ACC112 (cell line): ENCODE data around the gene SIK3.
"Not testable (repeated sequence)": the region's sequence is repeated elsewhere in the genome, so short reads cannot be mapped to it uniquely, and the experiment has no call there.

Experiments used
- H2AFZ ChIP-seq: fragments of 200-600 bp; sonication (generic); one replicate; pipeline ENCODE4 v1.6.0; 2017; ENCODE audit warnings: antibody characterized with exemption, low read length; ENCODE audit not compliant: unreplicated experiment
- H3K27ac ChIP-seq: fragments of 200-600 bp; sonication (generic); 2 replicates; pipeline ENCODE4 v1.5.1; 2014; ENCODE audit warnings: low read depth, mild to moderate bottlenecking, antibody characterized with exemption, low read length, moderate library complexity
- H3K27me3 ChIP-seq: fragments of 200-600 bp; sonication (generic); 2 replicates; pipeline ENCODE4 v1.6.1; 2014; ENCODE audit warnings: mild to moderate bottlenecking, antibody characterized with exemption, low read length, moderate library complexity, mixed read lengths; ENCODE audit not compliant: insufficient read depth
- H3K36me3 ChIP-seq: fragments of 200-600 bp; sonication (generic); 2 replicates; pipeline ENCODE4 v1.6.1; 2016; ENCODE audit warnings: mild to moderate bottlenecking, antibody characterized with exemption, low read length, moderate library complexity, mixed read lengths; ENCODE audit not compliant: insufficient read depth
- H3K4me1 ChIP-seq: fragments of 200-600 bp; sonication (generic); one replicate; pipeline ENCODE4 v1.6.1; 2016; ENCODE audit warnings: low read length, mixed read lengths; ENCODE audit not compliant: insufficient read depth, unreplicated experiment, control insufficient read depth
- H3K4me3 ChIP-seq: fragments of 200-600 bp; sonication (generic); 2 replicates; pipeline ENCODE4 v1.5.1; 2014; ENCODE audit warnings: mild to moderate bottlenecking, low read depth, low read length
- H3K79me2 ChIP-seq: fragments of 200-600 bp; sonication (generic); one replicate; pipeline ENCODE4 v1.6.0; 2016; ENCODE audit warnings: low read length; ENCODE audit not compliant: control insufficient read depth, unreplicated experiment, insufficient read depth

Gene SIK3

DNA sequence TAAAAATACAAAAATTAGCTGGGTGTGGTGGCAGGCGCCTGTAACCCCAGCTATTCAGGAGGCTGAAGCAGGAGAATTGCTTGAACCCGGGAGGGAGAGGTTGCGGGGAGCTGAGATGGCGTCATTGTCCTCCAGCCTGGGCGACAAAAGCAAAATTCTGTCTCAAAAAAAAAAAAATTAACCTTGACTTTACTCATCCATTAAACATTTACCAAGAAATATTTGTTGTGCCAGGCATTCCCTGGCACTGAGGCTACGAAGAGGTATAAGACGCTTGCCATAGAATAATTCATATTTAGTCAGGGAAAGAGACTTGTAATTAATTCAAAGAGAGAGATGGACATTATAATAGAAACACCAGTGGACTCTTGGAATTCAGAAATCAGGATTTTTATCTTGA, 32.7 kb upstream of the SIK3 start:
- Histone ChIP-seq H3K36me3 (no peaks in the 10 kb centered on the region), H3K27me3 (peaks cover 18% of the 10 kb centered on the region), H3K79me2 (no peaks in the 10 kb centered on the region), H3K4me1 (no peaks in the 10 kb centered on the region), H2AFZ (no peak overlapping the region), H3K4me3 (no peak overlapping the region), H3K27ac (no peak overlapping the region)

DNA sequence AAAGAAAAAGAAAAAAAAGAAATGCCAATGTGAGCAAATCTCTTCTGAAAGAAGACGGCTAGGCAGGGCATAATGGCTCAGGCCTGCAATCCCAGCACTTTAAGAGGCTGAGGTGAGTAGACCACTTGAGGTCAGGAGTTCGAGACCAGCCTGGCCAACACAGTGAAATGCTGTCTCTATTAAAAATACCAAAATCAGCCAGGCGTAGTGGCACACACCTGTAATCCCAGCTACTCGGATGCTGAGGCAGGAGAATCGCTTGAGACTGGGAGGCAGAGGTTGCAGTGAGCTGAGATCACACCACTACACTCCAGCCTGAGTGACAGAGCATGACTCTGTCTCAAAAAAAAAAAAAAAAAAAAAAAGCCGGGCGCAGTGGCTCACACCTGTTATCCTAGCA, 32.2 kb upstream of the SIK3 start:
- H3K36me3 ChIP-seq, H3K4me1 ChIP-seq: not testable (repeated sequence)

DNA sequence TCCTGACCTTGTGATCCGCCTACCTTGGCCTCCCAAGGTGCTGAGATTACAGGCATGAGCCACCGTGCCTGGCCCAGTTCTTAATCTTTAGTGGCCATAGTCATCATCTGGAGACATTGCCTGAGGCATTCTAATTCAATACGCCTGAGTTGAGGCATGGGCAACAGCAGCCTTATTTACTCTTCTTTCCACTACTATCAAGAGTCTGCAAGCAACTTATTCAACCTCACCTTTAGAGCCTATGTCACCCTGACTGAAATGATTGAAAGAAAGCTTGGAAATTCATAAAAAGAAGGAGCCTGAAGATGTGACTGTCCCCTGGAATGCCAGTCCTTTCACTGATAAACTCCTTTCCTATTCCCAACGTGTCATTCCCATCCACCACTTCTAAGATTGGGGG, 30.1 kb upstream of the SIK3 start:
- Histone ChIP-seq H2AFZ (no peak overlapping the region), H3K27ac (no peak overlapping the region), H3K4me3 (no peak overlapping the region), H3K27me3 (peaks cover 24% of the 10 kb centered on the region), H3K79me2 (no peaks in the 10 kb centered on the region), H3K36me3 (no peaks in the 10 kb centered on the region), H3K4me1 (no peaks in the 10 kb centered on the region)

More for the DNA sequence above, 32.2 kb upstream of the SIK3 start:
- H3K4me3 ChIP-seq, H3K79me2 ChIP-seq, H2AFZ ChIP-seq, H3K27ac ChIP-seq: not testable (repeated sequence)
- H3K27me3 ChIP-seq: peaks cover 22% of the 10 kb centered on the region

DNA sequence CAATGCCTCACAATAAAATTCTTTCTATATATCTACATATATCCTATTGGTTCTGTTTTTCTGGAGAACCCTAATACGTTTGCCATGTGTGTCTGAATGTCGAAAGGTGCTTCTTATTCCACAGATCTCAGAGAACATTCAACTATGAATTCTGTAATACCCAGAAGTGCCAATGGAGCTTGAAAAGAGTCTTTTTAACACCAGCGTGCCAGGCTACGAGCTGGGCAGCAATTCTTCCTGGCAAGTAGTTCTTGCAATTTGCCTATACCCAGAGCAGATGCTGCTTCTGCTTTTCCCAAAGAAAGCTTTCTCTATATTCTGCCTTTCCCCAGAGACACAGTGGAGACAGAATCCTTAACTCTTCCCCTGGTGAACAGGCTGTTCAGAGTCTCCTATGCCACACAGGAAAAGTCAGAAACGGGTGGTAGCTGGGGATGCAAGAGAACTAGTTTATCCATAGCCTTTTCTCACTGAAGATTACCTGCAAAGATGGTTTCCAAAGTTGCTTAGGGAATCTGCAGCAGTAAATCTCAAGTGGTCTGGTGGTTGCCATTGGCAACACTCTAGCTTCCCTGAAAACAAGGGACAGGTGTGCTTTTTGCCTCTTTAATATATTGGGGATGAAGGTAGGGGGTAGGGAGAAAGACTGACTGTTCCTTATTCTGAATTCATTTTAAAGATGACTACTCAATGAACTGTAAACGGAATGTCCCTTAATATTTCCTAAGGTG, 29.1 kb upstream of the SIK3 start:
- no peaks in the 10 kb centered on the region for H3K79me2 ChIP-seq
- no peak overlapping the region for H2AFZ ChIP-seq

DNA sequence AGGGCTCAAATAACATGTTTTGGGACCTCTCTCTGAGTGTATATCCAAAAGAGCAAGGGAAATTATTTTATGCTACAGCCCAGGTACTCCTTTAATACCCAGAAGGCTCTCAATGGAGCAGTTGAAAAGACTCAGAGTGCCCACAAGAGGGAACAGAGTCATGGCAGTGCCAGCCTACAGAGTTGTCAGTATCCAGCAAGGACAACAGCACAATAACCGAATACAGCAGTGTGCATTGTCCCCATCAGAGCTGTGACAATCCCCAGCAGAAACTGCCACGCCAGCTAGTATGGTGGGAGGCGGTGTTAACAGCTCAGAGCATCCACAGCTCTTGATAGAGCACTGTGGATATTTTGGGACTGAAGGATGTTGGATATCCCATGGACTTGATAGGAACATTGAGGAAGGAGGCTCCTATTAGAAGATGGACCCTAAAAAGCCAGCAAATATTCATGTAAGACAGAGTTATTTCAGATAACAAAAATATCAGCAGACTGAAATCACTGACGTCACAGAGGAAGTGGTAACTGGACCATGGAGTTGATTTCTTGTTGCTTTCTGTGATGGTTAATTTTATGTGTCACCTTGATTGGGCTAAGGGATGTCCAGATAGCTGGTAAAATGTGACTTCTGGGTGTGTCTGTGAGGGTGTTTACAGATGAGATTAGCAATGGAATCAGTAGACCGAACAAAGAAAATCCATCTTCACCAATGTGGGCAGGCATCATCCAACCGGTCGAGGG, 28.2 kb upstream of the SIK3 start:
- H2AFZ ChIP-seq: no peak overlapping the region
- no peaks in the 10 kb centered on the region for H3K79me2 ChIP-seq
- no peaks in the 10 kb centered on the region for H3K4me1 ChIP-seq
- H3K36me3 ChIP-seq: no peaks in the 10 kb centered on the region
- H3K4me3 ChIP-seq: no peak overlapping the region
- no peak overlapping the region for H3K27ac ChIP-seq
- H3K27me3 ChIP-seq: peaks cover 24% of the 10 kb centered on the region

More for the DNA sequence above, 29.1 kb upstream of the SIK3 start:
- H3K27ac ChIP-seq: no peak overlapping the region
- no peaks in the 10 kb centered on the region for H3K4me1 ChIP-seq
- H3K27me3 ChIP-seq: peaks cover 24% of the 10 kb centered on the region
- H3K36me3 ChIP-seq: no peaks in the 10 kb centered on the region
- no peak overlapping the region for H3K4me3 ChIP-seq

DNA sequence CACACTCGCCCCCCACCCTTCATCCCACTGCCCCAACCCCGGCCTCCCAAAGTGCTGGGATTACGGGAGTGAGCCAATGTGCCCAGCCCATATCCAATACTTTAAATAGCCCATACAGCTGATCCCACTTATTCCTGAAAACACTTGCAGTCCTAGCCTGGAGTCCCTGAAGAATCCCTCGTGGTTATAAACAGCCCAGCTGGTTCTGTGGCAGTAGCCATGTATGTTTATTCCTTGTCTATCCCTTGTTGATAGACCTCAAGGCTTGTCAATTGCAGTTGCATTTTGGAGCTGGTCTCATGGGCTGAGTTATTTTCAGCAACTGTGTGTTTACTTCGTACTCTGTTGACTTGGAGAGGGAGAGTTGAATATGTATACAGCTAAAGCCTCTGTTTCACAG, 24.3 kb upstream of the SIK3 start:
- Histone ChIP-seq H3K79me2 (no peaks in the 10 kb centered on the region), H3K27me3 (peaks cover 22% of the 10 kb centered on the region), H3K4me3 (no peak overlapping the region), H3K4me1 (no peaks in the 10 kb centered on the region), H3K27ac (no peak overlapping the region), H2AFZ (no peak overlapping the region), H3K36me3 (no peaks in the 10 kb centered on the region)

DNA sequence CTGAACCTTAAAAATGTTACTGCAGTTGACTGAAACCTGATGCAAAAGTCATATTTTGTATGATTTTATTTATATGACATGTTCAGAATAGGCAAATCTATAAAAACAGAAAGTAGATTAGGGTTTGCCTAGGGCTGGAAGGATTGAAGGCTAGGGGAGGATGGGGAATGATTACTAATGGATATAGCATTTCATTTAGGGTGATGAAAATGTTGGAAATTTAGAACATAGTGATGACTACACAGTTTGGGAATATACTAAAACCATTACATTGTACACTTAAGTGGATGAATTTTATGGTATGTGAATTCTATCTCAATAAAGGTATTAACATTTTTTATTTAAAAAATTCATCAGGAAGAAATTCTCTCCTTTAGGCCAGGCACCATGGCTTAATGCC, 22.9 kb upstream of the SIK3 start:
- Histone ChIP-seq H3K79me2 (no peaks in the 10 kb centered on the region), H3K36me3 (no peaks in the 10 kb centered on the region), H3K27ac (no peak overlapping the region), H2AFZ (no peak overlapping the region), H3K27me3 (peaks cover 9% of the 10 kb centered on the region), H3K4me1 (no peaks in the 10 kb centered on the region), H3K4me3 (no peak overlapping the region)

DNA sequence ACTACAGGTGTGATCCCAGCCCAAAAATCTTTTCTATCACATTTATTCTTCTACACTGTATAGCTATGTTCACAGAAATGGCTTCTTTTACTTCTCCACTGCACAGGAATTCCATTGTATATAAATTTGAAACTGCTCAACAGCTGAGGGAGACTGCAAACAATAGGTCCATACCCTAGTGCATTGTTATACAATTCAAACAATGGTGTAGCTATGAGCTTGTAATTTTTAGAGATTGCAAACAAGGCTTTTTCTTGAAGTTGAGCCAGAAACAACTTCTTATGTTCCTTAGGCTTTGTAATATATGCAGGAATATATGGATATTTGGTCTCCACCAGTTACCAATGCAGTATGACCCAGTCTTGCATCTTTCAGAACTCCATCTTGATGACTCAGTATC, 19.5 kb upstream of the SIK3 start:
- no peak overlapping the region for H3K27ac ChIP-seq
- no peaks in the 10 kb centered on the region for H3K79me2 ChIP-seq
- no peak overlapping the region for H2AFZ ChIP-seq
- no peak overlapping the region for H3K4me3 ChIP-seq
- H3K4me1 ChIP-seq: no peaks in the 10 kb centered on the region
- no peaks in the 10 kb centered on the region for H3K27me3 ChIP-seq
- H3K36me3 ChIP-seq: no peaks in the 10 kb centered on the region

DNA sequence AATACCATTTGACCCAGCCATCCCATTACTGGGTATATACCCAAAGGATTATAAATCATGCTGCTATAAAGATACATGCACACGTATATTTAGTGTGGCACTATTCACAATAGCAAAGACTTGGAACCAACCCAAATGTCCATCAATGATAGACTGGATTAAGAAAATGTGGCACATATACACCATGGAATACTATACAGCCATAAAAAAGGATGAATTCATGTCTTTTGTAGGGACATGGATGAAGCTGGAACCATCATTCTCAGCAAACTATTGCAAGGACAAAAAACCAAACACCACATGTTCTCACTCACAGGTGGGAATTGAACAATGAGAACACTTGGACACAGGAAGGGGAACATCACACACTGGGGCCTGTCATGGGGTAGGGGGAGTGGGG, 14.7 kb upstream of the SIK3 start:
- not testable (repeated sequence) for H3K27ac ChIP-seq, H3K27me3 ChIP-seq, H3K79me2 ChIP-seq, H3K36me3 ChIP-seq, H2AFZ ChIP-seq, H3K4me1 ChIP-seq, H3K4me3 ChIP-seq

DNA sequence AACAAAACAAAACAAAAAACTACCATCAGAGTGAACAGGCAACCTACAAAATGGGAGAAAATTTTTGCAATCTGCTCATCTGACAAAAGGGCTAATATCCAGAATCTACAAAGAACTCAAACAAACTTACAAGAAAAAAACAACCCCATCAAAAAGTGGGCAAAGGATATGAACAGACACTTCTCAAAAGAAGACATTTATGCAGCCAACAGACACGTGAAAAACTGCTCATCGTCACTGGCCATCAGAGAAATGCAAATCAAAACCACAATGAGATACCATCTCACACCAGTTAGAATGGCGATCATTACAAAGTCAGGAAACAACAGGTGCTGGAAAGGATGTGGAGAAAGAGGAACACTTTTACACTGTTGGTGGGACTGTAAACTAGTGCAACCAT, 14.3 kb upstream of the SIK3 start:
- H3K27me3 ChIP-seq, H3K79me2 ChIP-seq, H2AFZ ChIP-seq, H3K27ac ChIP-seq, H3K4me1 ChIP-seq, H3K36me3 ChIP-seq, H3K4me3 ChIP-seq: not testable (repeated sequence)

DNA sequence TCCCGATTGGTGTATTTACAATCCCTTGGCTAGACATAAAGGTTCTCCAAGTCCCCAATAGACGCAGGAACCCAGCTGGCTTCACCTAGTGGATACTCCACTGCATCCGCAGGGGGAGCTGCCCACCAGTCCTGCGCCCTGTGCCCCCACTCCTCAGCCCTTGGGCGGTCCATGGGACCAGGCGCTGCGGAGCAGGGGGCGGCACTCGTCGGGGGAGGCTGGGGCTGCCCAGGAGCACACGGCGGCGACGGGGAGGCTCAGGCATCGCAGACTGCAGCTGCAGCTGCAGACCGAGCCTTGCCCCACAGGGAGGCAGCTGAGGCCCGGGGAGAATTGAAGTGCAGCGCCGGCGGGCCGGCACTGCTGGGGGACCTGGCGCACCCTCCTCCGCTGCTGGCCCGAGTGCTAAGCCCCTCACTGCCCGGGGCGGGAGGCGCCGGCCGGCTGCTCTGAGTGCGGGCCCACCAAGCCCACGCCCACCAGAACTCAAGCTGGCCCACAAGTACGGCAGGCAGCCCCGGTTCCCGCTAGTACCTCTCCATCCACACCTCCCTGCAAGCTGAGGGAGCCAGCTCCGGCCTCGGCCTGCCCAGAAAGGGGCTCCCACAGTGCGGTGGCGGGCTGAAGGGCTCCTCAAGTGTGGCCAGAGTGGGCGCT, 12.2 kb upstream of the SIK3 start:
- H3K36me3 ChIP-seq: no peaks in the 10 kb centered on the region
- no peak overlapping the region for H2AFZ ChIP-seq
- H3K4me1 ChIP-seq: peaks cover 7% of the 10 kb centered on the region
- no peak overlapping the region for H3K4me3 ChIP-seq
- no peak overlapping the region for H3K27ac ChIP-seq
- H3K27me3 ChIP-seq: no peaks in the 10 kb centered on the region
- H3K79me2 ChIP-seq: no peaks in the 10 kb centered on the region
